HepG2 (cell line): ENCODE measurements around the gene IP6K1. TPM values are rescaled to one million over a fixed set of nuclear protein-coding genes. Genes with fewer than 3 reads are reported as not detected.

Source experiments
- ATAC-seq: fragments of 200-7000 bp; cut with Tn5 transposase; 3 replicates; pipeline ENCODE4 v1.9.1; 2020; ENCODE audit warnings: mild to moderate bottlenecking, moderate library complexity
- BruUV-seq: library from RNA; stranded (reverse); fragments of 400-500 nt; replicated peaks from 2 replicates; lab custom pipeline; 2021; lab: Mats Ljungman, UMichigan
- CTCF ChIA-PET: fragments of 300-600 bp; formaldehyde crosslinking; extraction: SDS; loops from one replicate; lab custom pipeline; 2021; ENCODE audit warnings: low total read pairs, inconsistent platforms, low intra/inter-chr PET ratio; lab: Yijun Ruan, JAX
- POLR2A ChIA-PET: fragments of 350-600 bp; sonication (Branson Sonifier 250); formaldehyde crosslinking; loops from one replicate; lab custom pipeline; 2020; ENCODE audit warnings: antibody characterized with exemption, inconsistent platforms; lab: Yijun Ruan, JAX
- DNase-seq: peaks from one replicate; pipeline ENCODE4 v3.0.0-alpha.2; 2015; ENCODE audit warnings: low spot score
- FAIRE-seq: peaks from 3 replicates; lab custom pipeline; 2011; peaks lifted over from hg19 to GRCh38; lab: Jason Lieb, UNC
- H2AFZ ChIP-seq: one replicate; pipeline ENCODE4 v1.6.1; 2011; ENCODE audit warnings: low read length, inconsistent platforms
- H3K27ac ChIP-seq: fragments of 300-600 bp; 3 replicates; pipeline ENCODE4 v1.8.0; 2011; ENCODE audit warnings: mixed run types, mild to moderate bottlenecking, mixed read lengths, low read length, inconsistent platforms; ENCODE audit not compliant: insufficient read depth; ENCODE audit errors: extremely low read length
- H3K27me3 ChIP-seq, 2 experiments: fragments of 200-600 bp in 1 of 2; 2 replicates in 1 of 2; 3 replicates in 1 of 2; pipeline versions ENCODE4 v1.6.0 to v1.8.0; 2011; ENCODE audit warnings: low read length in 2 of 2, mild to moderate bottlenecking in 2 of 2, moderate library complexity in 2 of 2, inconsistent platforms in 1 of 2; ENCODE audit not compliant: insufficient read depth in 2 of 2, control insufficient read depth in 1 of 2
- H3K36me3 ChIP-seq, 2 experiments: fragments of 200-600 bp in 1 of 2; replicated peaks in 1 of 2; 2 replicates in 1 of 2; 3 replicates in 1 of 2; pipeline versions ENCODE4 v1.5.1 to v1.8.0; 2011; ENCODE audit warnings: low read length in 2 of 2, inconsistent platforms in 1 of 2; ENCODE audit not compliant: insufficient read depth in 2 of 2, control insufficient read depth in 1 of 2
- H3K4me1 ChIP-seq: 2 replicates; pipeline ENCODE4 v1.5.1; 2012; ENCODE audit warnings: low read length, inconsistent platforms; ENCODE audit not compliant: insufficient read depth
- H3K4me2 ChIP-seq: 2 replicates; pipeline ENCODE4 v1.6.0; 2011; ENCODE audit warnings: low read depth, low read length, inconsistent platforms
- H3K4me3 ChIP-seq, 3 experiments: fragments of 200-600 bp in 1 of 3; sonication (generic), shearing (Covaris generic) in 1 of 3; replicated peaks in 1 of 3; 2 replicates each; pipeline ENCODE4 v1.5.1; 2011 to 2016; ENCODE audit warnings: low read length in 3 of 3, inconsistent platforms in 2 of 3, low read depth in 2 of 3, mild to moderate bottlenecking in 2 of 3, control low read depth in 1 of 3, mixed read lengths in 1 of 3; ENCODE audit not compliant: insufficient read depth in 1 of 3
- H3K79me2 ChIP-seq: one replicate; pipeline ENCODE4 v1.6.1; 2011; ENCODE audit warnings: low read length, inconsistent platforms; ENCODE audit not compliant: insufficient read depth
- H3K9ac ChIP-seq: 2 replicates; pipeline ENCODE4 v1.6.0; 2011; ENCODE audit warnings: mild to moderate bottlenecking, low read depth, low read length, inconsistent platforms; ENCODE audit not compliant: insufficient read depth
- H3K9me3 ChIP-seq: 2 replicates; pipeline ENCODE4 v1.5.1; 2012; ENCODE audit warnings: mild to moderate bottlenecking, low read length
- H4K20me1 ChIP-seq: 2 replicates; pipeline ENCODE4 v1.6.0; 2011; ENCODE audit warnings: inconsistent platforms, mild to moderate bottlenecking, low read length, moderate library complexity; ENCODE audit not compliant: insufficient read depth
- AKAP8 ChIP-seq: sonication (generic); formaldehyde crosslinking; IDR thresholded peaks from 2 replicates; pipeline ENCODE4 v1.5.1; 2020; ENCODE audit warnings: mild to moderate bottlenecking, missing genetic modification reagents
- HMG20A ChIP-seq: IDR thresholded peaks from 2 replicates; pipeline ENCODE4 v1.6.1; 2016; ENCODE audit warnings: borderline replicate concordance
- MED13 ChIP-seq: sonication (generic); formaldehyde crosslinking; IDR thresholded peaks from 2 replicates; pipeline ENCODE4 v1.5.0; 2020; ENCODE audit warnings: missing genetic modification reagents
- NFE2L1 ChIP-seq: sonication (generic); formaldehyde crosslinking; IDR thresholded peaks from 2 replicates; pipeline ENCODE4 v1.4.0; 2020; ENCODE audit warnings: missing genetic modification reagents, mild to moderate bottlenecking, borderline replicate concordance
- NFKB2 ChIP-seq: sonication (generic); formaldehyde crosslinking; IDR thresholded peaks from 2 replicates; pipeline ENCODE4 v1.4.0; 2020; ENCODE audit warnings: missing genetic modification reagents, borderline replicate concordance
- PLSCR1 ChIP-seq: sonication (generic); formaldehyde crosslinking; IDR thresholded peaks from 2 replicates; pipeline ENCODE4 v1.5.0; 2020; ENCODE audit warnings: missing genetic modification reagents, mild to moderate bottlenecking, borderline replicate concordance
- POLR2A ChIP-seq, 2 experiments: IDR thresholded peaks; 2 replicates each; pipeline ENCODE4 v1.6.1; 2011; ENCODE audit warnings: low read depth in 2 of 2, low read length in 2 of 2, mild to moderate bottlenecking in 1 of 2, moderate library complexity in 1 of 2; ENCODE audit not compliant: insufficient read depth in 1 of 2
- POLR2AphosphoS5 ChIP-seq: IDR thresholded peaks from 2 replicates; pipeline ENCODE4 v1.6.1; 2012; ENCODE audit warnings: low read depth, low read length
- RBM22 ChIP-seq: fragments of 200-400 bp; formaldehyde crosslinking; optimal IDR thresholded peaks from 2 replicates; pipeline ENCODE3; 2017; ENCODE audit warnings: mild to moderate bottlenecking, low read length, moderate library complexity
- UBTF ChIP-seq: sonication (generic); formaldehyde crosslinking; IDR thresholded peaks from 2 replicates; pipeline ENCODE4 v1.4.0; 2020; ENCODE audit warnings: mild to moderate bottlenecking, missing genetic modification reagents
- ZNF333 ChIP-seq: sonication (generic); formaldehyde crosslinking; IDR thresholded peaks from 2 replicates; pipeline ENCODE4 v1.4.0; 2020; ENCODE audit warnings: mild to moderate bottlenecking, missing genetic modification reagents, borderline replicate concordance
- ZNF343 ChIP-seq: sonication (generic); formaldehyde crosslinking; IDR thresholded peaks from 2 replicates; pipeline ENCODE4 v1.4.0; 2020; ENCODE audit warnings: mild to moderate bottlenecking, missing genetic modification reagents
- ZNF501 ChIP-seq: sonication (generic); formaldehyde crosslinking; IDR thresholded peaks from 2 replicates; pipeline ENCODE4 v1.5.1; 2020; ENCODE audit warnings: mild to moderate bottlenecking, moderate library complexity, missing genetic modification reagents
- WGBS: methylation state at CpG from one replicate; pipeline ENCODE4 v1.1.6; 2017; ENCODE audit warnings: low lambda C conversion rate; 5-methylcytosine and 5-hydroxymethylcytosine counted together
- in situ Hi-C: cut with HindIII; loops from 2 replicates; pipeline ENCODE4 v1.10.0; 2017; ENCODE audit warnings: low pct_unique_long_range_greater_than_20kb; ENCODE audit not compliant: extremely low pct_ligation_motif_present
- intact Hi-C: fragments of 100-400 bp; cut with micrococcal nuclease; formaldehyde crosslinking; loops from one replicate; pipeline ENCODE4 v1.10.0; 2022; ENCODE audit not compliant: unreplicated experiment
- polyA plus RNA-seq, 8 experiments: library from polyadenylated mRNA; depleted of rRNA in 3 of 8; stranded (reverse) in 7 of 8; unstranded in 1 of 8; fragments of >200 nt; fragmentation: Illumina TruSeq in 4 of 8; extraction: Trizol in 4 of 8; gene quantifications; 2 replicates each; pipeline versions ENCODE4 v1.2.1 to v1.2.3, GENCODE V29; 2011 to 2016; ENCODE audit warnings: low read depth in 4 of 8, missing spikeins in 1 of 8, mixed read lengths in 1 of 8; ENCODE audit not compliant: insufficient read depth in 1 of 8
- total RNA-seq, 5 experiments: library from RNA; depleted of rRNA; stranded (reverse); fragments of >200 nt; fragmentation: Illumina TruSeq; extraction: Trizol; gene quantifications; 2 replicates each; pipeline ENCODE4 v1.2.3, GENCODE V29; 2016; ENCODE audit warnings: low read depth in 1 of 5

IP6K1 gene
- total and polyA plus RNA-seq, 2 of the 13 experiments (the other 11 are each of a cell fraction or from before 2014, with no cell fraction given) = 17.7 to 29.7 TPM

GRCh38 chr3:49681232-49681522 is 105.2 kb downstream of the IP6K1 start:
- 100% methylated on average over 1 of the region's 2 CpGs for WGBS

GRCh38 chr3:49680493-49681231 is 105.7 kb downstream of the IP6K1 start:
- Histone ChIP-seq H3K9me3 (no peaks in the 10 kb centered on the region), H3K27ac (no peak overlapping the region), H3K4me3 (no peak overlapping the region), H2AFZ (no peak overlapping the region)
- intact Hi-C loops = no loop called here
- CTCF ChIA-PET = no interaction called here
- no TSS peak for BruUV-seq
- 0 out of 2 replicates have a peak, but pooled peaks have one; percentile 21 for TF ChIP-seq ZNF501 (CRISPR knock-in tag)
- peak; percentile 8; the same call in 1 of the 2 replicates for TF ChIP-seq POLR2AphosphoS5
- no peak for TF ChIP-seq MED13 (CRISPR knock-in tag)
- TF ChIP-seq AKAP8 = 0 out of 2 replicates have a peak, but pooled peaks have one; percentile 60
- TF ChIP-seq RBM22 = peak; percentile 57
- no peak for TF ChIP-seq PLSCR1 (CRISPR knock-in tag)
- no peak for TF ChIP-seq NFE2L1 (CRISPR knock-in tag)
- 0 out of 2 replicates have a peak, but pooled peaks have one; percentile 28 for TF ChIP-seq ZNF333 (CRISPR knock-in tag)
- TF ChIP-seq UBTF (CRISPR knock-in tag) = no peak
- TF ChIP-seq, all 625 proteins: peak for 5
- no peak for ATAC-seq
- in situ Hi-C loops = no loop called here
- Histone ChIP-seq H3K9ac (no peak overlapping the region), H3K36me3 (peaks cover 47 to 82% of the 10 kb centered on the region in 2 experiments), H3K4me2 (no peak overlapping the region), H3K79me2 (peaks cover 9% of the 10 kb centered on the region), H4K20me1 (peaks cover 3% of the 10 kb centered on the region; the same call in 1 of the 2 replicates), H3K4me1 (peaks cover 30% of the 10 kb centered on the region), H3K27me3 (no peaks in the 10 kb centered on the region)
- FAIRE-seq = no peak
- no peak for DNase-seq
- WGBS = 84% methylated on average over 2 of the region's 7 CpGs
- POLR2A ChIA-PET = no interaction called here

More at GRCh38 chr3:49681232-49681522, 105.2 kb downstream of the IP6K1 start:
- ATAC-seq (no peak), DNase-seq (no peak), FAIRE-seq (no peak)
- peaks cover 7% of the 10 kb centered on the region for H3K79me2 ChIP-seq
- ChIA-PET POLR2A (no interaction called here), CTCF (no interaction called here)
- no peak overlapping the region for H3K9ac ChIP-seq
- TF ChIP-seq ZNF343 (CRISPR knock-in tag) = no peak
- no peak for TF ChIP-seq NFKB2
- TF ChIP-seq HMG20A = no peak
- TF ChIP-seq POLR2A (IDR thresholded peaks at IDR 0.05; ENCODE audit: insufficient read depth in 1 of 2, low read depth in 2 of 2, low read length in 2 of 2) = peak in 1 of 2 experiments; percentile 37; a peak in 1 of 4 replicates
- H4K20me1 ChIP-seq = peaks cover 3% of the 10 kb centered on the region; the same call in 1 of the 2 replicates
- H3K36me3 ChIP-seq = peaks cover 47 to 76% of the 10 kb centered on the region in 2 experiments
- BruUV-seq = no TSS peak
- peaks cover 25% of the 10 kb centered on the region for H3K4me1 ChIP-seq
- no peak overlapping the region for H3K4me2 ChIP-seq
- H3K4me3 ChIP-seq = no peak overlapping the region
- H3K9me3 ChIP-seq = no peaks in the 10 kb centered on the region
- intact Hi-C loops = no loop called here
- H3K27me3 ChIP-seq = no peaks in the 10 kb centered on the region
- no peak overlapping the region for H3K27ac ChIP-seq
- in situ Hi-C loops = no loop called here
- H2AFZ ChIP-seq = no peak overlapping the region
